Mesenteric fat pad (tissue), 1 donor: Measurements from ENCODE around the gene RNASEH1. TPM values are rescaled to one million over a fixed set of nuclear protein-coding genes. Genes with fewer than 3 reads are reported as not detected.

Experiments used
- DNase-seq: peaks from one replicate; pipeline ENCODE4 v3.0.0-alpha.2; 2020; ENCODE audit warnings: low spot score
- long read RNA-seq: library from polyadenylated mRNA; unstranded; transcript quantifications from one replicate; pipeline ENCODE4 v2.0.0, GENCODE V29; 2020
- total RNA-seq: library from RNA; stranded (reverse); fragmentation: NEBNext Ultra II Directional; extraction: Animal tissue kit (Norgen Biotek cat#: 25700); gene quantifications from one replicate; pipeline ENCODE4 v1.2.1, GENCODE V29; 2021
- donor health status: DM: yes; HTN: yes; CAD: no.

The RNASEH1 gene, protein sequence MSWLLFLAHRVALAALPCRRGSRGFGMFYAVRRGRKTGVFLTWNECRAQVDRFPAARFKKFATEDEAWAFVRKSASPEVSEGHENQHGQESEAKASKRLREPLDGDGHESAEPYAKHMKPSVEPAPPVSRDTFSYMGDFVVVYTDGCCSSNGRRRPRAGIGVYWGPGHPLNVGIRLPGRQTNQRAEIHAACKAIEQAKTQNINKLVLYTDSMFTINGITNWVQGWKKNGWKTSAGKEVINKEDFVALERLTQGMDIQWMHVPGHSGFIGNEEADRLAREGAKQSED
- total RNA-seq, result 27.1 TPM
- long read RNA-seq, transcript RNASEH1-201 (8 exons, 1,887 nt), result major isoform, 250 of 292 reads
- long read RNA-seq, transcript RNASEH1-202 (8 exons, 2,120 nt), result minor isoform, 6 of 292 reads
- long read RNA-seq, partial matches to known transcripts, result 16 of 292 reads
- long read RNA-seq, other reads (novel, unspliced or antisense), result 20 of 292 reads

DNA sequence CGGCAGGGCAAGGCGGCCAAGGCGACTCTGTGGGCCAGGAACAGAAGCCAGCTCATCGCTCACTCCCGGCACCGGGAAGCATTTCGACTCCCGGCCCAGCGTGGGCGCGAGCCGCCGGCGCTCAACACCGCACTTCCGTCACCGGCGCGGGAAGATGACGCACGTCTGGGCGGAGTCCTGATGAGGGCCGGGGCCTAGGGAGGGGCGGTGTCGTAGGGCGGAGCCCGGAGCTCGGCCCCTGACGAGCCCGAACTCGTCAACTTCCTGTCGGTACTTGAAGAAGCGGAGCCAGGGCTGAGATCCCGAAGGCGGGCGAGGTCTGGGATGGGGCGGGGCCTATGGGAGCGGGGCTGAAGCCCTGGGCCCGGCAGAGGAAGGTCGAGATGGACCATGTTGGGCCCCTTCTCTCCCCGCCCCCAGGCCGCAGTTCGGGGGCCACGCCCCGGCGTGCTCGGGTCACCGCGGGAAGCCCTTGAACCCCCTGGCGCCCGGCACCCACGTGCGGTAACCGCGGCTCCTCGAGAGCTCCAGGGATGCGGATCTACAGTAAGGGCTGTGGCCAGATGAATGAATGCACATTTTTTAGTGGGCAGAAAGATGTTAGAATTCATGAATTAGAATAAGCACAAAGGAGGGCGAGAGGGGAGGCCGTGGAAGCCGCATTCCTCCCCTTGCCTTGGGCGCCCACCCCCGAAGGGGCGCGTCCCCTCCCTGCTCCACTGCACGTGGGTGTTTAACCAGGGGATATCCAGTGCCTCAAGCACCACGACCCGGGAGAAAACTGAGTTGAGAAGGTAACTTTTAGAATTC, at the start of gene RNASEH1:
RNASEH1 (minus strand) TSS at position 129 of the 810 bp plus-strand sequence; CDS start at position 56, 73 bp downstream.
- DNase-seq, result peak; percentile 100

- DNase-seq, result peak; percentile 87
Measured at GRCh38 chr2:3606370-3607201, 48.5 kb upstream of the RNASEH1 start.

DNA sequence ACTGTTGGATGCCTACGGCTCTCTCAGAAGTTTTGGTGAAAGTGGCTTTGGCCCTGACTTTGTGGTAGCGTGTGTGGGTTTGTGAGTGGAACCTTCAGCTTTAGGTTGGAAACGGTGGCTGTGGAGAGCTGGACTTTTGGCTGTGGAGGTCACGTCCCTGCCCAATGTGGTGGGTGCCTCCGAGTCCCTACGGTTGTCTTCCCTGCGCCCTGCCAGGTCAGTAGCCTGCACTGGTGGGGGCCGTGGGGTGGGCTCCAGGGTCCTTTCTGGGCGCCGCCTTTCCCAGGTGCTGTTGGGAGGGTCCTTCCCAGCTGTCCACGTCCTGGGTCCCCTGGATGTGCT, 47.9 kb upstream of the RNASEH1 start:
- DNase-seq, result peak; percentile 85

- DNase-seq, result peak; percentile 79
Measured at GRCh38 chr2:3604991-3605961, 47.1 kb upstream of the RNASEH1 start.

DNA sequence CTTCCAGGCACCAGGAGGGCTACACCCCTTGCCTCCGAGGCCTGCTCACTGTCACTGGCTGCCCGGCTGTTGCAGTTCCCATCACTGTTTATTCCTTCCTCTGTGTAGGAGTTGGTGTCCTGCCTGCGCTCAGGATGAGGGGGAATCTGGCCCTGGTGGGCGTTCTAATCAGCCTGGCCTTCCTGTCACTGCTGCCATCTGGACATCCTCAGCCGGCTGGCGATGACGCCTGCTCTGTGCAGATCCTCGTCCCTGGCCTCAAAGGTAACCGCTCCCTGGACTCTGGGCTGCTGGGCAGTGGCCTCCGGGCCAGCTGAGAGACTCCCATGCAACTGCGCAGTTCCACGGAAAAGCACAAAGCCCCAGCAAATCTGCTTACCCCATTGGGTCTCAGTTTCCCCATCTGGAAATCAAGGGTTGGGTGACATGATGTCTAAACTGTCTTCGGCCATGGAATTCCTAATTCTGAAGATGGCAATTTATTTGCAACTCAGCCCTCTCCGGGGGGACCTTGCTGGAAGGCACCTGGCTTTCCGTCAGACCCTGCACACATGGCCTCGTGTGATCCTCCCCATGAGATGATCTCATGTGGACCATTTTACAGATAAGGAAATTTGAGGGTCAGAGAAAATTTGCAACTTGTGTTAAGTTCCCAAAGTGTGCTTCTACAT, 46.2 kb upstream of the RNASEH1 start:
- DNase-seq, result peak; percentile 85

GRCh38 chr2:3603536-3604206, 45.5 kb upstream of the RNASEH1 start:
- DNase-seq, result peak; percentile 62

DNA sequence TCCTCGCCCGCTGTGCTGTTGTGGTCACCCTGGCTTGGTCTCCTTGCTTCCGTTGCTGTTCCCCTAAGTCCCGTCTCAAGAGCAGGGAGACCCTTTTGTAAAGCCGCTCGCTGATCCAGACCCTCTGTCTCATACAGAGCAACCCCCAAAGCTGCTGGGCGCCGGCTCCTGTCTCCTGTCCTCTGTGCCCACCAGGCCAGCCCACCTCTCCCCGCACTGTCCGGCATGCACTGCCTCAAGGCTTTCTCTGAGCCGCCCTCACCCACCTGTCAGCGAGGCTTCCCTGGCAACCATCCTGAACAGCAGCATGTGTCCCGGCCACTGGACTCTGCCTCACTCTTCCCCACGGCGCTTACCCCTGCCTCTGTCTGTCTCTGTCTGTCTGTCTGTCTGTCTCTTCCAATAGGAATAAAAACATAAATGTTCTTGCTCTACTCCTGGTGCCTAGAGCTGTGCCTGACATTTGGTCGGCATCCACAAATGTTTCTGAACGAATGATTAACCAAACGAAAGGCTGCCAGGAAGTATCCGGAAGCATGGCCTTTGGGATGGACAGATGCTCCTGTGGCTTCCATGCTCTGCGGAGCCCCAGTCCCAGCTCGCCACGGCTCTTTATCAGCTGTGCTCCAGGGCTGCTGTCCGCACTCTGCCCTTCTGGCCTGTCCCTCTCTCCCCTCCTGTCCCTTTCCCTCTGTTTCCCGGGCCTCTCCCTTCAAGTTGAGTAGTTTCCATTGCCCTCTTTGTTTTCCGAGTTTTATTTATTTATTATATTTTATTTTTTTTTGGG, 44.6 kb upstream of the RNASEH1 start:
- peak; percentile 83 for DNase-seq

DNA sequence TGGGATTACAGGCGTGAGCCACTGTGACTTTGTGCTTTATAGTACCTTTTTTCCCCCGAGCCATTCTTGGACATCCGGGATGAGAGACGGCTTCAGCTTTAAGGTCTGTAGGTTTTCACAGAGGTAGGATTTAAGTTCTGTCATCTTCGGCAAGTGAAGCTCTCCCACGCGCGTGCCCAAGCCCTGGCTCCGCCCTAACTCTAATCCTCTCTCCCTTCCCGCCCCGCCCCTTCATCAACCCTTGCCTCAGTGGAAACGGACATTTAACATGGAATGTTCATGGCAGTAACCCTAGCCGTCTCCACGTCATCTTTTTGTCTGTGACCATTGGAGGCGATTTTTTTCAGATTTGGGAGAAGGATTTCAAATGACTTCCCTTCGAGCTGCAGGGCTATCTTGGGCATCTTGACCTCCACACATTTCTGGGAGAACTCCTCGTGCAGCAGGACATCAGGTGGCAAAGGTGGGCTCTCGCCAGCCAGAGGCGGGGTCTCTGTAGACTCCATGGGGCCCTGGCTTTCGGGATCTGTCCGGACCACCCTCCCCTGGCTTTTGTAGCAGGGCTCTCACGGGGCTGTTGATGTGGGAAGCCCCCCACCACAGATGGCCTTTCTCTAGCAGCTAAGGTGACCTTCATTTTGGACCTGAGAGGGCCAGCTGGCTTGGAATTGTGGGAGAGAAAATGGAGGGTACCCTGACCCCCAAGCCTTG, 43.6 kb upstream of the RNASEH1 start:
- DNase-seq, result peak; percentile 78

DNA sequence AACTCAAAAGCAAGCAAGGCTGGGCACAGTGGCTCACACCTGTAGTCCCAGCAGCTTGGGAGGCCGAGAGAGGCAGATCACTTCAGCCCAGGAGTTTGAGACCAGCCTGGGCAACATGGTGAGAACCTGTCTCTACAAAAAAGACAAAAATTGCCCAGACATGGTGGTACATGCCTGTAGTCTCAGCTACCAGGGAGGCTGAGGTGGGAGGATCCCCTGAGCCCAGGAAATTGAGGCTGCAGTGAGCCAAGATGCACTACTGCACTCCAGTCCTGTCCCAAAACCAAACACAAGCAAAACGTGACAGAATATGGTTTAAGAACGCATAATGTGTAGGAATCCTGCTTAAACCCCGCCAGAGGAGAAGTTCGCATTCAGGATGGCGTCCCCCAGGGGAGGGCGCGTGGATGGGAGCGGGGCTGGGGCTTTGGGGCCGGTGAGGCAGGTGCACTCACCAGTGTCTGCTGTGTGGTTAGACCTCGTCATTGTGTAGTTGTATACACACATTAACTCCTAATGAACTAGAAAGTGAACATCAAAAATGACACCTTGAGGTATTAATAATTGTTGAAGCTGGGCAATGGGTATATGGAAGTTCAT, 42.2 kb upstream of the RNASEH1 start:
- DNase-seq, result peak; percentile 74

GRCh38 chr2:3598912-3599854, 41.0 kb upstream of the RNASEH1 start:
- DNase-seq, result peak; percentile 75

GRCh38 chr2:3598197-3598910, 40.2 kb upstream of the RNASEH1 start:
- DNase-seq, result peak; percentile 87

DNA sequence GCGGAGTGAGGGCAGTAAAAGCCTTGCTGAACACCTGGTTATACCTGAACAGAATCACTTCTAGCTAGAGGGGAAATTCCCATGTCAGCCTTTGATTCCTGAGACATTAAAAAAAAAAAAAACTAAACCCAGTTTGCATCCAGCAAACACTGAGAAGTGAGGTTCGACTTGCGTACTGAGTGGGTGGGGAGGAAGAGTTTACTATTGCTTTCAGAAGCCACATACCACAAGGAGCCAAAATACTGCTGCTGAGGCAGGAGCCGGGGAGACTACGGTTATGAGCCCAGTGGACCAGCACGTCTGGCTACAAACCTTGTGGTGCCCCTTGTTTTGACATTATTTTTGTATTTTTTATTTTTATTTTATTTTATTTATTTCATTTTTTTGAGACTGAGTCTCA, 39.4 kb upstream of the RNASEH1 start:
- no peak for DNase-seq

DNA sequence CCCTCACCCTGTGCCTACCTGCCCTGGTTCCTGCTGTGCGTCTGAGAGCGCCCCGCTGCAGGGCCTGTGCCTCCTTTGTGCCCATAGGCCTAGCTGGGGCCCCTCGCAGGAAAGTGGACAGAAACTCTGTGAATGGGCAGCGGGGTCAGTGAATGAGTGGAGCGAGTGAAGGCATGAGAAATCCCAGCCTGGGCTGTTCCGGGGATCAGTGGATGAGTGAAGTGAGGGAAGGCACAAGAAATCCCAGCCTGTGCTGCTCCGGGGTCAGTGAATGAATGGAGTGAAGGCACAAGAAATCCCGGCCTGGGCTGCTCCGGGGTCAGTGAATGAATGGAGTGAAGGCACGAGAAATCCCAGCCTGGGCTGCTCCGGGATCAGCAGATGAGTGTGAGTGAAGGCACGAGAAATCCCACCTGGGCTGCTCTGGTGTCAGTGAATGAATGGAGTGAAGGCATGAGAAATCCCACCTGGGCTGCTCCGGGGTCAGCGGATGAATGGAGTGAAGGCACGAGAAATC, 38.8 kb upstream of the RNASEH1 start:
- peak; percentile 82 for DNase-seq

GRCh38 chr2:3595985-3596384, 37.9 kb upstream of the RNASEH1 start:
- DNase-seq, result no peak

- DNase-seq, result peak; percentile 82
Measured at GRCh38 chr2:3595404-3595803, 37.3 kb upstream of the RNASEH1 start.
